Measurements from ENCODE around the gene ARHGEF37.
"Not testable (repeated sequence)": the region's sequence is repeated elsewhere in the genome, so short reads cannot be mapped to it uniquely, and the experiment has no call there.

Gene ARHGEF37

DNA sequence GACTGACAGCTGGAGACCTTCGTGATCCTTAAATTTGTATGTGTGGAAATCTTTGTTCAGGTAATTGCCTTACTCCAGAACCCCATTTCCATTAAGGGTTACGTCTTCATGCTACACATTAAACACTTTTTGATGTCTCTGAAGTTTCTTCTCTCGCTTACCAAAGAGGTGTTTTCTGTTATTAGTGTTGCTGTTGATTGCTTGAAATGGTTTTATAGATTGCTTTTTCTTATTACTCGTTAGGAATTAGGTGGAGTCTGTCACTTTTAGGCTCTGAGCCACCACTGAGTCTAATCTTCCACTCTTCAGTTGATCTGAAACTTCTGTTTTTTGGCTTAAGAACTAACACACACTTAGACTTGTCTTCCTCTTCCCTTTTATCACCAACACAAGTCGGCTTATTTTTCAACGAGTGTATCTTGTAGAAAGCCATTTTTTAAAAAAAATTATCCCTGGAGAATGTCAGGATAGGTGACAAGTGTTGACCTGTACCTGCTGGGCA is 86.6 kb downstream of the ARHGEF37 start:
- Histone ChIP-seq H3K79me2 (ENCODE audit: control insufficient read depth, low read length) (no peaks in the 10 kb centered on the region), H3K4me2 (ENCODE audit: low read length) (no peak overlapping the region), H3K27ac (ENCODE audit: low read depth, low read length) (no peak overlapping the region), H3K9me2 (replicated peaks; ENCODE audit: control insufficient read depth, low read length) (no peaks in the 10 kb centered on the region), H3K27me3 (ENCODE audit: control insufficient read depth, low read length) (no peaks in the 10 kb centered on the region), H4K20me1 (ENCODE audit: control insufficient read depth, insufficient read depth, low read depth, low read length) (no peaks in the 10 kb centered on the region), H3F3A (ENCODE audit: control insufficient read depth, insufficient read depth) (no peaks in the 10 kb centered on the region), H3K4me3 (ENCODE audit: low read length) (no peak overlapping the region), H3K36me3 (ENCODE audit: control insufficient read depth, low read length) (no peaks in the 10 kb centered on the region), H3K4me1 (ENCODE audit: control insufficient read depth, low read length) (peaks cover 11% of the 10 kb centered on the region), H3K9me3 (ENCODE audit: control insufficient read depth, insufficient read depth, low read length) (peaks cover 4% of the 10 kb centered on the region; the same call in 1 of the 2 replicates)
- no peak for TF ChIP-seq EZH2phosphoT487 (IDR thresholded peaks at IDR 0.05; ENCODE audit: borderline replicate concordance, low read length)
- TF ChIP-seq, protein P1, sequence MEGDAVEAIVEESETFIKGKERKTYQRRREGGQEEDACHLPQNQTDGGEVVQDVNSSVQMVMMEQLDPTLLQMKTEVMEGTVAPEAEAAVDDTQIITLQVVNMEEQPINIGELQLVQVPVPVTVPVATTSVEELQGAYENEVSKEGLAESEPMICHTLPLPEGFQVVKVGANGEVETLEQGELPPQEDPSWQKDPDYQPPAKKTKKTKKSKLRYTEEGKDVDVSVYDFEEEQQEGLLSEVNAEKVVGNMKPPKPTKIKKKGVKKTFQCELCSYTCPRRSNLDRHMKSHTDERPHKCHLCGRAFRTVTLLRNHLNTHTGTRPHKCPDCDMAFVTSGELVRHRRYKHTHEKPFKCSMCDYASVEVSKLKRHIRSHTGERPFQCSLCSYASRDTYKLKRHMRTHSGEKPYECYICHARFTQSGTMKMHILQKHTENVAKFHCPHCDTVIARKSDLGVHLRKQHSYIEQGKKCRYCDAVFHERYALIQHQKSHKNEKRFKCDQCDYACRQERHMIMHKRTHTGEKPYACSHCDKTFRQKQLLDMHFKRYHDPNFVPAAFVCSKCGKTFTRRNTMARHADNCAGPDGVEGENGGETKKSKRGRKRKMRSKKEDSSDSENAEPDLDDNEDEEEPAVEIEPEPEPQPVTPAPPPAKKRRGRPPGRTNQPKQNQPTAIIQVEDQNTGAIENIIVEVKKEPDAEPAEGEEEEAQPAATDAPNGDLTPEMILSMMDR (IDR thresholded peaks at IDR 0.05; ENCODE audit: low read depth, low read length, poor library complexity, severe bottlenecking) = peak; percentile 18

DNA sequence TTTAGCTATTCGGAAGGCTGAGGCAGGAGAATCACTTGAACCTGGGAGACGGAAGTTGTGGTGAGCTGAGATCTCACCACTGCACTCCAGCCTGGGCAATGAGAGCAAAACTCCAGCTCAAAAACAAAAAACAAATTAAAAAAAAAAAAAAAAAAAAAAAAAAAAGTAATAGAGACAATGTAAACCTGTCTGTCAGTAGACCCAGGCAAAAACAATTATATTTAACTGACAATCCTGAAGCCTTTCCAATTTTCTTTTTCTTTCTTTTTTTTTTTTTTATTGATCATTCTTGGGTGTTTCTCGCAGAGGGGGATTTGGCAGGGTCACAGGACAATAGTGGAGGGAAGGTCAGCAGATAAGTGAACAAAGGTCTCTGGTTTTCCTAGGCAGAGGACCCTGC is 88.0 kb downstream of the ARHGEF37 start:
- not testable (repeated sequence) for H3K4me3 ChIP-seq (ENCODE audit: low read length); H3K27ac ChIP-seq (ENCODE audit: low read depth, low read length); H3K36me3 ChIP-seq (ENCODE audit: control insufficient read depth, low read length); H3K79me2 ChIP-seq (ENCODE audit: control insufficient read depth, low read length); H3F3A ChIP-seq (ENCODE audit: control insufficient read depth, insufficient read depth); H4K20me1 ChIP-seq (ENCODE audit: control insufficient read depth, insufficient read depth, low read depth, low read length); H3K9me3 ChIP-seq (ENCODE audit: control insufficient read depth, insufficient read depth, low read length); H3K27me3 ChIP-seq (ENCODE audit: control insufficient read depth, low read length); H3K4me2 ChIP-seq (ENCODE audit: low read length); H3K9me2 ChIP-seq (replicated peaks; ENCODE audit: control insufficient read depth, low read length)
- peaks cover 14% of the 10 kb centered on the region for H3K4me1 ChIP-seq (ENCODE audit: control insufficient read depth, low read length)

DNA sequence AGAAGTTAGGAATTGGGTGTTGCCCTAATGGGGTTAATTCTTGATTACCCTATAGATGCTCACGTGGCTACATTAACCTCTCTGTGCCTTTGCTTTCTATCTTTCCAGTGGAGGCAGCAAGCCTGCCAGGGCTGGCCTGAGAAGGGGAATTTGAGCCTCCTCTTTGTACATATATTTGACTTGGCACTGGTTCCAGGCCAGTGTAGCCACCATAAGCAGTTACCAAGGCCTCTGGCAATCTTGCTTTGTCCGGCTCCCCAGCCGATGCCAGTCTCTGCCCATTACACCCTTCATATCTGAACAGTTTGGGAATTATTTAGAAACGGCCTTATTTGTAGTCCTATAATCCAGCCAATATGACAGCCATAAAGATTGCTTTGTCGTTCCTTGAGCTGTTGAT is 90.2 kb downstream of the ARHGEF37 start:
- H3K36me3 ChIP-seq (ENCODE audit: control insufficient read depth, low read length) = no peaks in the 10 kb centered on the region
- H3F3A ChIP-seq (ENCODE audit: control insufficient read depth, insufficient read depth) = no peaks in the 10 kb centered on the region
- no peaks in the 10 kb centered on the region for H3K9me2 ChIP-seq (replicated peaks; ENCODE audit: control insufficient read depth, low read length)
- H4K20me1 ChIP-seq (ENCODE audit: control insufficient read depth, insufficient read depth, low read depth, low read length) = no peaks in the 10 kb centered on the region
- no peak overlapping the region for H3K4me3 ChIP-seq (ENCODE audit: low read length)
- peaks cover 6% of the 10 kb centered on the region; the same call in 1 of the 2 replicates for H3K27me3 ChIP-seq (ENCODE audit: control insufficient read depth, low read length)
- no peak overlapping the region for H3K27ac ChIP-seq (ENCODE audit: low read depth, low read length)
- TF ChIP-seq, protein P1 (IDR thresholded peaks at IDR 0.05; ENCODE audit: low read depth, low read length, poor library complexity, severe bottlenecking) = no peak
- no peak overlapping the region for H3K4me2 ChIP-seq (ENCODE audit: low read length)
- peaks cover 4% of the 10 kb centered on the region; the same call in 1 of the 2 replicates for H3K9me3 ChIP-seq (ENCODE audit: control insufficient read depth, insufficient read depth, low read length)
- H3K79me2 ChIP-seq (ENCODE audit: control insufficient read depth, low read length) = no peaks in the 10 kb centered on the region
- H3K4me1 ChIP-seq (ENCODE audit: control insufficient read depth, low read length) = peaks cover 27% of the 10 kb centered on the region

DNA sequence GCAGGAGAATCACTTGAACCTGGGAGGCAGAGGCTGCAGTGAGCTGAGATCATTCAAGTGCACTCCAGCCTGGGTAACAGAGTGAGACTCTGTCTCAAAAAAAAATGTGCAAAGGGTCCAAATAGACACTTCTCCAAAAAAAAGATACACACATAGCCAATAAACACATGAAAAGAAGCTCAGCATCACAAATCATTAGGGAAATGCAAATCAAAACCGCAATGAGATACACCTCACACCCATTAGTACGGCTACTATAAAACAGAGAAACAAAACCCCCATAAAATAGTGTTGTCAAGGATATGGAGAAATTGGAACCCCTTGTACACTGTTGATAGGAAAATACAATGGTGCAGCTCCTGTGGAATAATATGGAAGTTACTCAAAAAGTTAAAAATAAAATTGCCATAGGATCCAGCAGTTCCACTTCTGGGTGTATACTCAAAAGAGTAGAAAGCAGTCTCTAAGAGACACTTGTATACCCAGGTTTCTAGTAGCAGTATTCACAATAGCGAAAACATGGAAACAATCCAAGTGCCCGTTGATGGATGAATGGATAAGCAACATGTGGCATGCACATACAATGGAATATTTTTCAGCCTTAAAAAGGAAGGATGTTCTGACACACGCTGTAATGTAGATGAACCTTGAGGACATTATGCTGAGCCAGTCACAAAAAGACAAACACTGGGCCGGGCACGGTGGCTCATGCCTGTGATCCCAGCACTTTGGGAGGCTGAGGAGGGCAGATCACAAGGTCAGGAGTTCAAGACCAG is 91.6 kb downstream of the ARHGEF37 start:
- Histone ChIP-seq H3F3A (ENCODE audit: control insufficient read depth, insufficient read depth) (no peaks in the 10 kb centered on the region), H3K9me2 (replicated peaks; ENCODE audit: control insufficient read depth, low read length) (no peaks in the 10 kb centered on the region), H3K4me3 (ENCODE audit: low read length) (no peak overlapping the region), H3K36me3 (ENCODE audit: control insufficient read depth, low read length) (no peaks in the 10 kb centered on the region), H3K27me3 (ENCODE audit: control insufficient read depth, low read length) (peaks cover 6% of the 10 kb centered on the region; the same call in 1 of the 2 replicates), H3K9me3 (ENCODE audit: control insufficient read depth, insufficient read depth, low read length) (peaks cover 4% of the 10 kb centered on the region; the same call in 1 of the 2 replicates), H3K4me2 (ENCODE audit: low read length) (no peak overlapping the region), H3K27ac (ENCODE audit: low read depth, low read length) (no peak overlapping the region), H3K79me2 (ENCODE audit: control insufficient read depth, low read length) (no peaks in the 10 kb centered on the region), H3K4me1 (ENCODE audit: control insufficient read depth, low read length) (peaks cover 27% of the 10 kb centered on the region), H4K20me1 (ENCODE audit: control insufficient read depth, insufficient read depth, low read depth, low read length) (no peaks in the 10 kb centered on the region)
- TF ChIP-seq, protein P1 (IDR thresholded peaks at IDR 0.05; ENCODE audit: low read depth, low read length, poor library complexity, severe bottlenecking) = no peak
- no peak for TF ChIP-seq EZH2phosphoT487 (IDR thresholded peaks at IDR 0.05; ENCODE audit: borderline replicate concordance, low read length)
